Omental fat pad (tissue), 4 donors: ENCODE results near the gene PFN1. TPM values are rescaled to one million over a fixed set of nuclear protein-coding genes. Genes with fewer than 3 reads are reported as not detected.

Experiments used
- ATAC-seq: fragments of 150-250 bp; one replicate; pipeline ENCODE4 v1.9.1; 2016; ENCODE audit warnings: mild to moderate bottlenecking, moderate library complexity; ENCODE audit not compliant: low FRiP score
- DNase-seq: peaks from one replicate; pipeline ENCODE4 v3.0.0-alpha.2; 2019; ENCODE audit warnings: low spot score
- total RNA-seq, 4 donors: library from RNA; depleted of rRNA; stranded (reverse); fragments of >200 nt; gene quantifications; one replicate each; pipeline ENCODE4 v1.1.0, GENCODE V29; 2016
- TF ChIP-seq, protein P1 (sequence below), 3 donors: fragments of 450-650 bp; IDR thresholded peaks; one replicate each; pipeline ENCODE4 v1.5.1; 2016 to 2017; ENCODE audit warnings: antibody characterized with exemption in 3 of 3, mild to moderate bottlenecking in 3 of 3, moderate library complexity in 2 of 3

PFN1 gene
- total RNA-seq, 4 donors from 2014 or later = 444 to 699 (median 616) TPM

DNA sequence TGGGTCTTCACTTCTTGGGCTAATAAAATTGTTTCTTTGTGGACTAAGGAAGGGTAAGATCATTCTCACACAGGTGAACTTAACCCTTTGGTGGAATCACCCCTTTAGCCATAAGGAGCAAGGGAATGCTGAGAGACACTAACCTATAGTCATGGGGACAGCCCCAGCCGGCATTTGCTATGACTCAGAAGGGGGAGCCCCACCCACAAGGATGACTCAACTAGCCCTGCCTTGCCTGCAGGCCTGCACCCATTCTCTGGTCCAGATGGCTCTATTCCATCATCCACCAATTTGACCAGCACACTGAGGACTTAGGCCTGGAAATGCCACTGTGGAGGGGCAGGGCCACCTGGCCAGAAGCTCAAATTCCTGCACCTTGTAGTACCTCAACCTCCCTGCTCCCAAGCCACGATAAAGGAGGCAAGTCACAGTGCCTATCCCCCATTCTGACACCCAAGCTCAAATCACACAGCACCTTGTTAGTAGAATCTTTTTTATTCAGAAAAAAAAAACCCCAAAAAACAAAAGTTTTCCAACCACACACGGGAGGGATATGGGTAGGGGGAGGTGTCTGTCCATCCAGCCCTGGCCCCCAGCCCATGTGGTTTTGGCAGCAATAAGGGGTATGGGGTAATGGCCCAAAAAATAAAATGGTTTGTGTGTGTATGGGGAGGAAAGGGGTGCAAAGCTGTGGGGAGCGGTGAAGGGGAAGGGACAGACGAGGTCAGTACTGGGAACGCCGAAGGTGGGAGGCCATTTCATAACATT, 3.0 kb downstream of the PFN1 start:
- ATAC-seq (peak; percentile 38), DNase-seq (no peak)
- TF ChIP-seq, protein P1, sequence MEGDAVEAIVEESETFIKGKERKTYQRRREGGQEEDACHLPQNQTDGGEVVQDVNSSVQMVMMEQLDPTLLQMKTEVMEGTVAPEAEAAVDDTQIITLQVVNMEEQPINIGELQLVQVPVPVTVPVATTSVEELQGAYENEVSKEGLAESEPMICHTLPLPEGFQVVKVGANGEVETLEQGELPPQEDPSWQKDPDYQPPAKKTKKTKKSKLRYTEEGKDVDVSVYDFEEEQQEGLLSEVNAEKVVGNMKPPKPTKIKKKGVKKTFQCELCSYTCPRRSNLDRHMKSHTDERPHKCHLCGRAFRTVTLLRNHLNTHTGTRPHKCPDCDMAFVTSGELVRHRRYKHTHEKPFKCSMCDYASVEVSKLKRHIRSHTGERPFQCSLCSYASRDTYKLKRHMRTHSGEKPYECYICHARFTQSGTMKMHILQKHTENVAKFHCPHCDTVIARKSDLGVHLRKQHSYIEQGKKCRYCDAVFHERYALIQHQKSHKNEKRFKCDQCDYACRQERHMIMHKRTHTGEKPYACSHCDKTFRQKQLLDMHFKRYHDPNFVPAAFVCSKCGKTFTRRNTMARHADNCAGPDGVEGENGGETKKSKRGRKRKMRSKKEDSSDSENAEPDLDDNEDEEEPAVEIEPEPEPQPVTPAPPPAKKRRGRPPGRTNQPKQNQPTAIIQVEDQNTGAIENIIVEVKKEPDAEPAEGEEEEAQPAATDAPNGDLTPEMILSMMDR (IDR thresholded peaks at IDR 0.05) = no peak

DNA sequence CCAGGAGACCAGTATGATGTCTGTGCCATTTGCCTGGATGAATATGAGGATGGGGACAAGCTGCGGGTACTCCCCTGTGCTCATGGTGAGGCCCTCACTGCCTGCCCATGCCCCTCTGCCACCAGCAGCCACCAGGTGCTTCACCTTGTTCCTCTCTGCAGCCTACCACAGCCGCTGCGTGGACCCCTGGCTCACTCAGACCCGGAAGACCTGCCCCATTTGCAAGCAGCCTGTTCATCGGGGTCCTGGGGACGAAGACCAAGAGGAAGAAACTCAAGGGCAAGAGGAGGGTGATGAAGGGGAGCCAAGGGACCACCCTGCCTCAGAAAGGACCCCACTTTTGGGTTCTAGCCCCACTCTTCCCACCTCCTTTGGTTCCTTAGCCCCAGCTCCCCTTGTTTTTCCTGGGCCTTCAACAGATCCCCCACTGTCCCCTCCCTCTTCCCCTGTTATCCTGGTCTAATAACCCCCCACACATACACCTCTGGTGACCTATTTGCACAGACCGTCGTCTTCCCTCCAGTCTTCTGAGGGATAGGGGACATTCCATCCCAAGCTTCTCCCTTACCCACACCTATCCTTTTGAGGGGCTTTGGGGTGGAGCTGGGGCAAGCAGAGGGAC, 3.7 kb downstream of the PFN1 start:
- ATAC-seq = no peak
- TF ChIP-seq, protein P1 (IDR thresholded peaks at IDR 0.05) = no peak

DNA sequence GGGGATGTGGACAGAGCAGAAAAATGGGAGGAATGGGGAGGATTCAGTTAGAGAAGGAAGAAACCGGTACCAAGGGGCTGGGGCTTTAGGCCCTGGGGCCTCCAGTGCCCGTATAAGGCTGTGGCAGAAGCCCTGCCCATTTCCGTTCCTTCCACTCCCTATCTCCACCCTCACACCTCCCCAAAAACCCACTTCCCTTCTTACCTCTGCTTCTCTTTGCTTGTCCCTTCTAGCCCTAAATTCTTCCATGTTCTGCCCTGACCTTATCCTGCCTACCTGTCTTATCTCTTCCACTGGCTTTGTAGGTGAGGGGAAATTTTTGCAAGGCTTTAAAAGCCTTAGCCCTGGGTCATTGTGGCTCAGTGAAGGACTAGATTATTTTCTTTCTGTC, 4.2 kb downstream of the PFN1 start:
- no peak for ATAC-seq
- TF ChIP-seq, protein P1 (IDR thresholded peaks at IDR 0.05) = no peak
- no peak for DNase-seq

More for the DNA sequence above, 3.7 kb downstream of the PFN1 start:
- no peak for DNase-seq

DNA sequence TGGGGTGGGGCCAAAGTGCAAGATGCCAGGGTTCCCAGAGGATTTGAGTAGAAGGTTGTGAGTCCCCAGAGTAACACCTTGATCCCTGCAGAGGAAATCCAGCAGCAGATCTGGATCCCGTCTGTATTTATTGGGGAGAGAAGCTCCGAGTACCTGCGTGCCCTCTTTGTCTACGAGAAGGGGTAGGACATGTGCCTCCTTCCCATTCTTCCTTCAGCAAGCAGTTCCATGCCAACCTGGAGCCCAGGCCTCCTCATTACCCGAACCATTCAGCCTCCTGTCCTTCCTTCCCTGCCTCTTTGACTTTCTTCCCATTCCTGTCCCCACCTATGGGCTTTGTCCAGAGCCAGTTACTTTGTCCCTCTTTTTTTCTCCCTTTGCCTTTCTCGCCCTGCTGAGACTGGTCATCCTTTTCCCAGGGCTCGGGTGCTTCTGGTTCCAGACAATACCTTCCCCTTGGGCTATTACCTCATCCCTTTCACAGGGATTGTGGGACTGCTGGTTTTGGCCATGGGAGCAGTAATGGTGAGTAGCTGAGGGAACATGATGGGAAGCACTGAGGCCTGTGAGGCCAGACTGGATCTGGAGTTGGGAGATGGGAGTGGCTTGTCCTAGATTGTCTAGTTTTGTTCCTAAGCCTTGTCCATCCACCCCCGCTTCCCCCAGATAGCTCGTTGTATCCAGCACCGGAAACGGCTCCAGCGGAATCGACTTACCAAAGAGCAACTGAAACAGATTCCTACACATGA, 5.4 kb downstream of the PFN1 start:
- ATAC-seq (no peak), DNase-seq (no peak)
- TF ChIP-seq, protein P1 (IDR thresholded peaks at IDR 0.05) = no peak

DNA sequence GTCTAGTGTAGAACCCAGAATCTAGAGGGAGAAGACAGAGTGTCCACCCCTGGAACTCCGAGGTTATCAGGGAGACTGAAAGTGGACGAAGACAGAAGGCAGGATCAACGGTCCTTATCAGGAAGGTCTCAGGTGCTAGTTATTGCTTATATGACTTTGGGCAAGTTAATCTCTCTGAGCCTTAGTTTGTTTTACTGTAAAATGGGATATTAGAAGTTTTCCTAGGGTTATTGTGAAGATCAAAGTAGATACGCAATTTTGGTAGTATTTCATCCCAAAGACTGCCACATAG, 7.1 kb downstream of the PFN1 start:
- ATAC-seq (no peak), DNase-seq (no peak)
- TF ChIP-seq, protein P1 (IDR thresholded peaks at IDR 0.05) = no peak

DNA sequence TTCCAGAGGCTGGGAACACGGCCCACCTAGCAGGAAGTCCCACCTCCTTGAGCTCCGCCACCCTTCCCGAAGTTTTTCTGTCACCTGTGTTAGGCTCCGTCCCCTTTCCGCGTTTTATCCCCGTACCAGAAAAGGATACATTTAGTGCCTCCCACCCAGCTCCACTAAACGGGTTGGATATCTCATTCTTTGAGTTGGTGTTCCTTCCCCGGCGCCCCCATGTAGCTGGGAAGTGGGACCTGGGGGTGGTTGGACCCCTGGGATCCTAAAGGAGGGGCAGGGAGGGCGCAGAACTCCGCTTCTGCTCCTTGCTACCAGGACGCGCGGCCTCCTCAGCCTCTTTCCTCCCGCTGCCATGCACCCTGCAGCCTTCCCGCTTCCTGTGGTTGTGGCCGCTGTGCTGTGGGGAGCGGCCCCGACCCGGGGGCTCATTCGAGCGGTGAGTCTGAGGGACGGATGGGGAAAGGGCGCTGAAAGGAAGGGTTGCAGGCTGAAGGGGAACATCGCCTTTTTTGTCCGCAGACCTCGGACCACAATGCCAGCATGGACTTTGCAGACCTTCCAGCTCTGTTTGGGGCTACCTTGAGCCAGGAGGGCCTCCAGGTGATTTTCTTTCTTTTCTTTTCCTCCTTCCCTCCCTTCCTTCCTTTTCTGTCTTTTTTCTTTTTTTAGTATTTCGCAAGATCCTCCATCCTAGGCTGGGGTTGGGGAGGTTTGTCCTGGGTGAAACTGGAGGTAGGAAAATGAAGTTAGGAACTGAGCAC, 7.6 kb downstream of the PFN1 start:
- TF ChIP-seq, protein P1 (IDR thresholded peaks at IDR 0.05) = no peak
- peak; percentile 62 for ATAC-seq
- DNase-seq = no peak
